Measurements from ENCODE around the gene NOTCH2NLA.
"Not testable (repeated sequence)": the region's sequence is repeated elsewhere in the genome, so short reads cannot be mapped to it uniquely, and the experiment has no call there.

DNA sequence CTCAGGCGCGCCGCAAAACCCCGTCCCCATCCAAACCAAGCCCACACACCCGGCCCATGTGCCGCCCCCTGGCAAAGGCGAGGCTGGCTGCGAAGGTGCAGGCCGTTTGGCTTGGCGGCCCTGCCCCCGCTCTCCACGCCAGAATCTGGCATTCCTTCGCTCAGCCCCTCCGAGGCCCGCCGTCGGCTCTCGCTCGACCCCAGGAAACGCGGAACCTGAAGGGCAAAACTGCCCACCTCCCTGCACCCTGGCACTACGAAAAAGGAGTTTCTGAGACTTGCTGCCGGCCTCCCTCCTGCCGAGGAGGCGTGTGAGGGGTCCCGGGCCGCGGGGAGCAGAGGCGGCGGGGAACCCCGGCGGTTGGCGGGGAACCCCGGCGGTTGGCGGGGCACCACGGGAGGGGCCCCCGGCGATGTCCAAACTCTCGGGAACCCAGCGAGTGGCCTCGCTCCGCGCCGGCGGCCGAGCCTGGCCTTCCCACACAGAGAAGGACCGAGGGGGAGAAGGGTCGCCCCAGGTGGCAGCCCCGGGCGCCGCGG, 608 bp downstream of the NOTCH2NLA start:
- TF ChIP-seq, protein P1, sequence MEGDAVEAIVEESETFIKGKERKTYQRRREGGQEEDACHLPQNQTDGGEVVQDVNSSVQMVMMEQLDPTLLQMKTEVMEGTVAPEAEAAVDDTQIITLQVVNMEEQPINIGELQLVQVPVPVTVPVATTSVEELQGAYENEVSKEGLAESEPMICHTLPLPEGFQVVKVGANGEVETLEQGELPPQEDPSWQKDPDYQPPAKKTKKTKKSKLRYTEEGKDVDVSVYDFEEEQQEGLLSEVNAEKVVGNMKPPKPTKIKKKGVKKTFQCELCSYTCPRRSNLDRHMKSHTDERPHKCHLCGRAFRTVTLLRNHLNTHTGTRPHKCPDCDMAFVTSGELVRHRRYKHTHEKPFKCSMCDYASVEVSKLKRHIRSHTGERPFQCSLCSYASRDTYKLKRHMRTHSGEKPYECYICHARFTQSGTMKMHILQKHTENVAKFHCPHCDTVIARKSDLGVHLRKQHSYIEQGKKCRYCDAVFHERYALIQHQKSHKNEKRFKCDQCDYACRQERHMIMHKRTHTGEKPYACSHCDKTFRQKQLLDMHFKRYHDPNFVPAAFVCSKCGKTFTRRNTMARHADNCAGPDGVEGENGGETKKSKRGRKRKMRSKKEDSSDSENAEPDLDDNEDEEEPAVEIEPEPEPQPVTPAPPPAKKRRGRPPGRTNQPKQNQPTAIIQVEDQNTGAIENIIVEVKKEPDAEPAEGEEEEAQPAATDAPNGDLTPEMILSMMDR (IDR thresholded peaks at IDR 0.05; ENCODE audit: insufficient read depth, low read depth, low read length) = not testable (repeated sequence)
- TF ChIP-seq EZH2 (IDR thresholded peaks at IDR 0.05; ENCODE audit: insufficient read depth, low read length) = not testable (repeated sequence)
